GM19023 (cell line): ENCODE data around the gene CTRL.
"Not testable (repeated sequence)": the region's sequence is repeated elsewhere in the genome, so short reads cannot be mapped to it uniquely, and the experiment has no call there.

Experiments used
- ATAC-seq: cut with Tn5 transposase; IDR thresholded peaks from one replicate; pipeline ENCODE4 v1.9.1; 2021; ENCODE audit warnings: mild to moderate bottlenecking, moderate library complexity; ENCODE audit not compliant: unreplicated experiment

The CTRL gene

DNA sequence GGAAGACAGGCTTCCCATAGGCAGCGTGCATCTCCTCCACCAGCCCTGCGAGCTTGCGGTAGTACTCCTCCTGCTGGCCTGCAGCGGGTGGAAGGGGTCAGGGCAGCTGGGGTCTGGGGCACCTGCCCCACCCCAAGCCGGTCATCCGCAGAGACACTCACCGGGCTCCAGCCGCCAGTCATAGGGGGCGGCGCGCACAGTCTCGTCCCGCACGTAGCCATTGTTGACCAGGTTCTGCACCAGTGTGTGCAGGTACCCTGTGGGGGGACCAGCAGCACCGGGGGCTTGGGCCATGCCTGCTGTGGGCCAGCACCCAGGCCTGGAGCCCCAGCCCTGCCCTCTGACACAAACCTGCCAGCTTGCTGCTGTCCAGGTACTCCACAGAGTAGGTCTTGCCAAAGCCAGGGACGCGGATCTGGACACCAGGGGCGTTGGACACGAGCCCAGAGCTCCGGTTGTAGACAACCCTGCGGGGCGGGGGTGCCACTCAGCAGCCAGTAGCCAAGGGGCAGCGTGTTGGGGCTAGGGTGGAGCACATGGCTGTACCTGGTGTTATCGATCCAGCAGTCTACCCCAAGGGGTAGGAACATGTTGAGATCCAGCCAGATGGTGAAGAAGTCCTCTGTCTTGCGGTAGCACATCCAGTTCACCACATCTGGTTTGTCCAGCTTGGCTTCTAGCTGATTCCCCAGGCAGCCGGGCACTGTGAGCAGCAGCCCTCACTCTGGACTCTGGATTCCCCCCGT, 11.0 kb upstream of the CTRL start:
- no peak for ATAC-seq

- ATAC-seq: no peak
These were observed 10.5 kb upstream of the CTRL start for GRCh38 chr16:67942200-67942509.

- ATAC-seq: no peak
These were observed 10.0 kb upstream of the CTRL start for GRCh38 chr16:67941469-67942199.

- no peak for ATAC-seq
These were observed 8.9 kb upstream of the CTRL start for GRCh38 chr16:67940446-67941089.

- no peak for ATAC-seq
These were observed 8.1 kb upstream of the CTRL start for GRCh38 chr16:67939507-67940445.

GRCh38 chr16:67937713-67938112, 6.1 kb upstream of the CTRL start:
- ATAC-seq: not testable (repeated sequence)

DNA sequence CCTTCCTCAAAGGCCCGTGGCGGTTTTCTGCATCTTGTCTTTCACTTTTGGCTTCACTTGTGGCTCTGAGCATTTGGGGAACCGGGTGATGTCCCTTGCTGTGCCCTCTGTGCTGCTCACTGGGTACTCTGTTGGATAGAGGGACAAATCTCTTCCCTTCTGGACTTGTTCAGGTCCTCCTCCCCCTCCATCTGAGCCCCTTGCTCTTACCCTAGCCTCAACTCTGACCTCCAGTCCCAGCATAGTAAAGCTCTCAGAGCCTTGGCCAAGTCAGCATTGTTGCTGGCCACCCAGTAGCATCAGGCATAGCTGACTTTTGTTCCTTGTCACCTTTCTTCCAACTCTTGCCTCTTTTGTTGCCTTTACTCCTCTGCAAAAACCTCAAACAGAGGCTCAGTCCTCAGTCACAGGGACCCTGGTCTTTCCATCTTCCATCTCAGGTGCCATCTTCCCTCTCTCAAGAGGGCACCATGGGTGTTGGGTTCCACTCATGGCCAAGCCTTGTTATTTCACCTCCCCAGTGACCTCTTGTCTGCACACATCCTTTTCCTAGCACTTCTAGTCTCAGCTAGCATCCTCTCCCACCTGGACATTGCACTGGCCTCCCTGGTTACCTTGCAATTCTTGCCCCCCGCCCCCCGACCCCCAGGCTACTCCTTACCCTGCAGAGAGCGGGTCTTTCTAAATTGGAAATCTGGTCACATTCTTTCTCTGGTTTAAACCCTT, 5.4 kb upstream of the CTRL start:
- ATAC-seq: peak; percentile 38

DNA sequence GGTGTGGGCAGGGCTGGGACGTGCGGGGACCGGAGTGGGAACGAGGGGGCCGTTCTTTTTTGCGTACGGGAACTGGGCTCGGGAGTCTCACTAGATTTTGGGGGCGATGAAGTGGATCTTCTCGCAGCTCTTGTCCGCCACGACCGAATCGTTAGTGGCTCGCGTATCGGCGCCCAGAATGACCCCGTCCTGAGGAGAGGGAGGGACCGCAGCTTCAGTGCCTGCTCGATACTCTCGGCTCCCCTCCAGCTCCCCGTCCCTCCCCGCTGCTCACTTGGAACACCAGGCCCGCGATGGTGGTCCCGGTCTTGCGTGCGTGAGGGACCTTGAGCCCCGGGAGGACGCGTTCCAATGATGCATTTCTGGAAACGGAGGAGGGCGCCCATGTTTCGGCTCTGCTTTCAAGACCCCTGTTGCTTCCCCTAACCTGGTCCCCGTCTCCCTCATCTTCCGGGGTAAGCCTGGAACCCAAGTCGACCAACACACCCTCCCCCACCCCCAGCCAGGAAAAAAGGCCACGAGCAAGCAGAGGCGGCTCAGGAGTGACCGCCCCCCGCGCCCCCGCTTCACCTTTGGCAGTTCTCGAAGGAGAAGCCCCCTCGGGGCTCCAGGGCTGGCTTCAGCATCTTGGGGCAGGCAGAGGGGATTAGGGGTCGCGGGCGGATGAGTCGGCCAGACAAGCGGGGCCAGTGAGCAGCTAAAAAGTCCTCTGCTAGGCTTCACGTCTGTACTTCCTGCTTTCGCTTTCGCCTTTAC, 4.6 kb upstream of the CTRL start, which contains the start of gene PSMB10:
Gene PSMB10 (minus strand): TSS at position 727 of the 756 bp plus-strand sequence. CDS start 101 bp downstream, at position 626.
- ATAC-seq: no peak

- ATAC-seq: peak; percentile 92
These were observed 3.9 kb upstream of the CTRL start for GRCh38 chr16:67935402-67936123.

GRCh38 chr16:67935101-67935401, 3.4 kb upstream of the CTRL start:
- ATAC-seq: no peak

GRCh38 chr16:67934306-67935100, 2.8 kb upstream of the CTRL start:
- ATAC-seq: no peak

- no peak for ATAC-seq
These were observed 2.1 kb upstream of the CTRL start for GRCh38 chr16:67933805-67934204.

DNA sequence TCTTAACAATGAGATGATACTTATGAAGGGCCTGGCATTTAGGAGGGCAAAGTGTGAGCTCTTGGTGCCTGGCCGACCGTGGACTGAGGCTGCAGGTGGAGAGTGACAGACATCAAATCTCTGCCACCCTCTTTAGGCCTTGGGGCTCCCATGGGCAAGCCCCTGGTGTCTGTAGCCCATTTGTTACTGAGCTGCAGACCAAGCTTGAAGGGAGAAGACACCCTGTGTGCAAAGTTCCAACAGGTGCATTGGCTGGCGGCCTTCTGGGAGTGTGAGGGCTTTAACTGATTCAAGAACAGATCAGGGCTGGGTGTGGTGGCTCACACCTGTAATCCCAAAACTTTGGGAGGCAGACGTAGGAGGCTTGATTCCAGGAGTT, 789 bp upstream of the CTRL start:
- ATAC-seq: no peak

DNA sequence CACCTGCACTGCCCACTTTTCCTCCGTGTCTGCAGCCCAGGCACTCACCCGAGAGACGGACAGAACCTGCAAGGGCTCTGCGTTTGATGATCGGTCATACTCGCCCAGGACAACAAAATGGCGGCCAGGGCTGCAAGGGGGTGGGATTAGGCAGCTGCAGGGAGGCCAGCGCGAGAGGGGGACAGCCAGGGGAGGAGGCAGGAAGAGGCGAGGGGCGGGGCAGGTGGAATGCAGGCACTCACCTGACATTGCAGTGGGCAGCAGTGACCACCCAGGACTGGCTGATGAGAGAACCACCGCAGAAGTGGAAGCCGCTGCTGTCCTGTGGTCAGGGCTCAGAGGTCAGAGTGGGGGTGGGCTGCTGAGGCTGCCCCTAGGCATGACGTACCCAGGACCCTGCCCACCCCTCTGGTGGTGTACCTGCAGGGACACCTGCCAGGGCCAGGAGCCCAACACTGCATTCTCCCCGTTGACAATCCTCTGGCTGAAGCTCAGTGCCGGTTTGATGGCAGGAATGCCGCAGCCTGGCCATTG, 917 bp downstream of the CTRL start:
- no peak for ATAC-seq

GRCh38 chr16:67930191-67930590, 1.5 kb downstream of the CTRL start:
- no peak for ATAC-seq

GRCh38 chr16:67928561-67929364, 2.9 kb downstream of the CTRL start:
- no peak for ATAC-seq

DNA sequence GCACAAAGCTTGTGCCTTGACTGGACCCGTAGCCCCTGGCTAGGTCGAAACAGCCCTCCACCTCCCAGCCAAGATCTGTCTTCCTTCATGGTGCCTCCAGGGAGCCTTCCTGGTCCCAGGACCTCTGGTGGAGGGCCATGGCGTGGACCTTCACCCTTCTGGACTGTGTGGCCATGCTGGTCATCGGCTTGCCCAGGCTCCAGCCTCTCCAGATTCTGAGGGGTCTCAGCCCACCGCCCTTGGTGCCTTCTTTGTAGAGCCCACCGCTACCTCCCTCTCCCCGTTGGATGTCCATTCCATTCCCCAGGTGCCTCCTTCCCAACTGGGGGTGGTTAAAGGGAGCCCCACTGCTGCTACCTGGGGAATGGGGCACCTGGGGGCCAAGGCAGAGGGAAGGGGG, 3.5 kb downstream of the CTRL start:
- no peak for ATAC-seq
